ENCODE results near the gene WWC2. TPM values are rescaled to one million over a fixed set of nuclear protein-coding genes. Genes with fewer than 3 reads are reported as not detected.

Gene WWC2
- total and polyA plus RNA-seq, 2 experiments from 2014 or later = 18.8 to 30.2 TPM

DNA sequence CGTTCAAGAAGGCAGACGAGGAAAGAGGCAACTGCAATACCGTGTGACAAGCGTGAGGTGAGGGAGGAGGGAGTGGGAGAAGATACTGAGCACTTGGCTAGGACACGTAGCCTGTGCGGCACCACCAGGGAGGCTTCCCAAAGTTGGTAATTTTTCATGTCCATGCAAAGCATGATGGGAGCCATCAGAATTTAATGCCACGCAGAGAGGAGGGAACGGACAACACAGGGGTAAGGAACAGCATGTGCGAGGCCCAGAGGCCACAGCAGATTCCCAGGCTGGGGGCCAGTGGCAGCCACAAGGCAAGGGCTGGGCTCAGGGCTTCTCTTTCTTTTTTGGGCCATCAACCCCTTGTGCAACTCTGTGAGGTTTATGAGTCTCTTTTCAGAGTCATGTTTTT lies 234.1 kb downstream of the WWC2 start:
- Histone ChIP-seq H3K27ac (no peak overlapping the region), H3K4me1 (ENCODE audit: low read depth) (no peaks in the 10 kb centered on the region), H3K36me3 (no peaks in the 10 kb centered on the region), H3K9me3 (ENCODE audit: low read depth) (no peaks in the 10 kb centered on the region), H3K27me3 (no peaks in the 10 kb centered on the region), H3K4me3 (no peak overlapping the region)
- TF ChIP-seq, protein P1, sequence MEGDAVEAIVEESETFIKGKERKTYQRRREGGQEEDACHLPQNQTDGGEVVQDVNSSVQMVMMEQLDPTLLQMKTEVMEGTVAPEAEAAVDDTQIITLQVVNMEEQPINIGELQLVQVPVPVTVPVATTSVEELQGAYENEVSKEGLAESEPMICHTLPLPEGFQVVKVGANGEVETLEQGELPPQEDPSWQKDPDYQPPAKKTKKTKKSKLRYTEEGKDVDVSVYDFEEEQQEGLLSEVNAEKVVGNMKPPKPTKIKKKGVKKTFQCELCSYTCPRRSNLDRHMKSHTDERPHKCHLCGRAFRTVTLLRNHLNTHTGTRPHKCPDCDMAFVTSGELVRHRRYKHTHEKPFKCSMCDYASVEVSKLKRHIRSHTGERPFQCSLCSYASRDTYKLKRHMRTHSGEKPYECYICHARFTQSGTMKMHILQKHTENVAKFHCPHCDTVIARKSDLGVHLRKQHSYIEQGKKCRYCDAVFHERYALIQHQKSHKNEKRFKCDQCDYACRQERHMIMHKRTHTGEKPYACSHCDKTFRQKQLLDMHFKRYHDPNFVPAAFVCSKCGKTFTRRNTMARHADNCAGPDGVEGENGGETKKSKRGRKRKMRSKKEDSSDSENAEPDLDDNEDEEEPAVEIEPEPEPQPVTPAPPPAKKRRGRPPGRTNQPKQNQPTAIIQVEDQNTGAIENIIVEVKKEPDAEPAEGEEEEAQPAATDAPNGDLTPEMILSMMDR (IDR thresholded peaks at IDR 0.05; ENCODE audit: low read depth, low read length) = no peak
- DNase-seq (ENCODE audit: low read depth in 1 of 2, low spot score in 1 of 2) = no peak

DNA sequence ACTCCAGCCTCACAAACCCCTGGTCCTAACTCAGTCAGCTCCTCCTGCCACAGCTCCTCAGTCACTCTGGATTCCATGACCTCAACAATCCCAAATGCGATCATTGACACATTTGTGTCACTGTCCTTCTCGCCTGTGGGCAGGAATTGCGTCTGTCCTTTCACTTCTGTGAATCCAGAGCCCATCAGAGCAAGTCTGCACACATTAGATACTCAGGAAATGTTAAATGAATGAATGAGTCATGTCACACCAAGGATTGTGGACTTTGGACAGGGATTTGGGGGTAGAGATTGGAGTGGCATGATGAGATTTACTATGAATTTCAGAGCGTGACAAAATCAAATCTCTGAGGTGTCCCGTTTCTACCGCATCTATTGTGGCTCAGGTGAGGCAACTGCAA lies 234.9 kb downstream of the WWC2 start:
- Histone ChIP-seq H3K4me3 (no peak overlapping the region), H3K9me3 (ENCODE audit: low read depth) (no peaks in the 10 kb centered on the region), H3K27ac (no peak overlapping the region), H3K36me3 (no peaks in the 10 kb centered on the region), H3K27me3 (no peaks in the 10 kb centered on the region), H3K4me1 (ENCODE audit: low read depth) (no peaks in the 10 kb centered on the region)
- no peak for DNase-seq (ENCODE audit: low read depth in 1 of 2, low spot score in 1 of 2)
- TF ChIP-seq, protein P1 (IDR thresholded peaks at IDR 0.05; ENCODE audit: low read depth, low read length) = no peak

DNA sequence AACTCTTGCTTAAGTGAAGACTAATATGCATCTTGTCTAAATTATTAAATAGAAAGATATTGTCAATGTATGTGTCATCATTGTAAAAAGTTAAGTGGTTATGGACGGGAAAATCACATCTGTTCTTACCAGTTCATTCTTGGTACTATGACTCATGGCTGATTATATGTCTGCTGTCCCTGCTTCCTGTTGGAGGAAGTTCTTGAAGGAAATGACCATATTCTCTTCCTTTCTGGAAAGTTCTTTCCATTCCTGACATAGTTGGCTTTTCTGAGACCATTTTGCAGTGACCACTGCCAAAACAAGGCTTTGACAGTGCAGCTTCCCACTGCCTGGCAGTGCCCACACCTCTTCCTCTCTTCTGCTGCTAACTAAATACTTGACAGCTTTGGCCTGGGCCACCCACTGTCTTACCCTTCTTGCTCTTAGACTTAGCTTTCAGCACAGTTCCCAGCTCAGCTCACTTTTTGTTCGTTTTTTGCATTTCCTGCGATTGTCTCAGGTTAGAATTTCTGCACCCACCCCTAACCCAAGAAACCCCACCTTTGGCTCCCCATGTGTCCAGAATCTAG lies 236.4 kb downstream of the WWC2 start:
- Histone ChIP-seq H3K36me3 (no peaks in the 10 kb centered on the region), H3K27ac (no peak overlapping the region)

DNA sequence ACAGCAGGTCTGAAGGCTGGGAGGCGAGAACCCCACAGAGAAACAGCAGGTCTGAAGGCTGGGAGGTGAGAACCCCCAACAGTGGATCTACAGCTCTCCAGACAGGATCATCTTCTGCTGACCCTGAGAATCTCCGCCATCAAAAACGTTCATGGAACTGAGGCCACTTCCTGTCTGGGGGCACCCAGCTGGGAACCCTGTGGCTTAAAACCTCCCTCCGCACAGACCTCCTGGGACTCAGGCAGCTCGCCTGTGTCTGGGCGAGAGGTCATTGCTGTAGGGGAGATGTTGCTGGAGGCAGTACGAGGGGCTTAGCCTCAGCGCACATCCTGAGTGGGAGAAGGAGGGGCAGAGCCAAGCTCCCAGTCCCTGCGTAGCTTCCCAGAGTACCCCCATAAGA lies 238.3 kb downstream of the WWC2 start:
- Histone ChIP-seq H3K27ac (no peak overlapping the region), H3K4me3 (no peak overlapping the region), H3K4me1 (ENCODE audit: low read depth) (no peaks in the 10 kb centered on the region), H3K27me3 (no peaks in the 10 kb centered on the region), H3K36me3 (no peaks in the 10 kb centered on the region), H3K9me3 (ENCODE audit: low read depth) (no peaks in the 10 kb centered on the region)
- TF ChIP-seq, protein P1 (IDR thresholded peaks at IDR 0.05; ENCODE audit: low read depth, low read length) = no peak
- DNase-seq (ENCODE audit: low read depth in 1 of 2, low spot score in 1 of 2) = no peak

More for the DNA sequence above, 236.4 kb downstream of the WWC2 start:
- DNase-seq (ENCODE audit: low read depth in 1 of 2, low spot score in 1 of 2) = peak in 1 of 2 donors; percentile 87
- TF ChIP-seq, protein P1 (IDR thresholded peaks at IDR 0.05; ENCODE audit: low read depth, low read length) = no peak
- no peak overlapping the region for H3K4me3 ChIP-seq
- no peaks in the 10 kb centered on the region for H3K4me1 ChIP-seq (ENCODE audit: low read depth)
- no peaks in the 10 kb centered on the region for H3K9me3 ChIP-seq (ENCODE audit: low read depth)
- no peaks in the 10 kb centered on the region for H3K27me3 ChIP-seq

DNA sequence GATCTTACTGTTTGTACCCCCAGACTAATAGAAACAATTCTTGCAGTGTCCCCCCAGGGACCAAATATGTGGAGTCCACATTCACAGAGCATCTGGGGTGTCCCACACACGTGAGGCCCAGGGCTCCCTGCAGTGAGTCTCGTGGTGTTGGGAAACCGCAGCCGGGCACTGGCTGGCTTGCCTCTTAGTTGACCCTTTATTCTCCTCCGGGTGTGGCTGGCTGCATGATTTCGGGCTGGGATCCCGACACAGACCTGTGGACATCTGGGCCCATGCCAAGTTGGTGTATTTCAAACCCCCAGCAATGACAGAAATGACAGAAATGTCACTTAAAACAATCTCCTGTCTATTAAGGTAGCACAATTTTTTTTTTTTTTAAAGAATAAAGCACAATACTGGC lies 238.8 kb downstream of the WWC2 start:
- TF ChIP-seq, protein P1 (IDR thresholded peaks at IDR 0.05; ENCODE audit: low read depth, low read length) = no peak

More for the DNA sequence above, 238.8 kb downstream of the WWC2 start:
- no peaks in the 10 kb centered on the region for H3K27me3 ChIP-seq
- H3K36me3 ChIP-seq = no peaks in the 10 kb centered on the region
- DNase-seq (ENCODE audit: low read depth in 1 of 2, low spot score in 1 of 2) = no peak
- no peaks in the 10 kb centered on the region for H3K4me1 ChIP-seq (ENCODE audit: low read depth)
- no peak overlapping the region for H3K27ac ChIP-seq
- no peak overlapping the region for H3K4me3 ChIP-seq
- H3K9me3 ChIP-seq (ENCODE audit: low read depth) = no peaks in the 10 kb centered on the region

Data from cardiac muscle cell (in vitro differentiated cells and primary cell).